Measurements from ENCODE around the gene CD151.

Gene CD151

GRCh38 chr11:829847-830294 lies 2.9 kb upstream of the CD151 start:
- no peak for DNase-seq

DNA sequence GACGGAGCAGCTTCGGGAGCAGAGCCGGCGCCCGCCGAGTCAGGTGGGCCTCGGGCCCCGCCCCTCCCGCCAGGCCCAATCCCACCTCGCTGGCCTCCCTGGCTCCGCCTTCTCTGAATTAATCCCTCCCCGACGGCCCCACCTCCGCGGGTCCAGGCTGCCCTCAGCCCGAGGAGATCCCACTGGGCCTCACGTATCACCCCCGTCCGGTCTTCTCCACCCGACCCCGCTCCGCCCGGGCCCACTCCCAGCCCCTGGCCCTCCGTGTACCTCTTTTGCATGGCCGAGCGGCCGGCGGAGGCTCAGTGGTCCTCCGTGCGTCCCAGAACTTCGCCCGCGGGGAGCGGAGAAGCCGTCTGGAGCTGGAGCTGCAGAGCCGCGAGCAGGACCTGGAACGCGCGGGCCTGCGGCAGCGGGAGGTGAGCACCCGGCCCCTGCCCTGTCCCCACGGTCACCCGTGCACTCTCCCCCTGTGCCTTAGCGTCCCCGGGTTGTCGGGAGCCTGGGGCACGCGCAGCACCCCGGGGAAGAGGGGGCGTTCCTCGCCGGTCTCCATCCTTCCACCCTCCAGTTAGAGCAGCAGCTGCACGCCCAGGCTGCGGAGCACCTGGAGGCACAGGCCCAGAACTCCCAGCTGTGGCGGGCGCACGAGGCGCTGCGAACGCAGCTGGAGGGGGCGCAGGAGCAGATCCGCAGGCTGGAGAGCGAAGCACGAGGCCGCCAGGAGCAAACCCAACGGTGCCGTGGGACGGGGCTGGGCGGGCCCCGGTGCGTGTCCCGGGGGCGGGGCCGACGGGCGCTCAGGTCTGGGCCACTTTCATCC lies 2.2 kb upstream of the CD151 start:
- DNase-seq, result peak; percentile 34

DNA sequence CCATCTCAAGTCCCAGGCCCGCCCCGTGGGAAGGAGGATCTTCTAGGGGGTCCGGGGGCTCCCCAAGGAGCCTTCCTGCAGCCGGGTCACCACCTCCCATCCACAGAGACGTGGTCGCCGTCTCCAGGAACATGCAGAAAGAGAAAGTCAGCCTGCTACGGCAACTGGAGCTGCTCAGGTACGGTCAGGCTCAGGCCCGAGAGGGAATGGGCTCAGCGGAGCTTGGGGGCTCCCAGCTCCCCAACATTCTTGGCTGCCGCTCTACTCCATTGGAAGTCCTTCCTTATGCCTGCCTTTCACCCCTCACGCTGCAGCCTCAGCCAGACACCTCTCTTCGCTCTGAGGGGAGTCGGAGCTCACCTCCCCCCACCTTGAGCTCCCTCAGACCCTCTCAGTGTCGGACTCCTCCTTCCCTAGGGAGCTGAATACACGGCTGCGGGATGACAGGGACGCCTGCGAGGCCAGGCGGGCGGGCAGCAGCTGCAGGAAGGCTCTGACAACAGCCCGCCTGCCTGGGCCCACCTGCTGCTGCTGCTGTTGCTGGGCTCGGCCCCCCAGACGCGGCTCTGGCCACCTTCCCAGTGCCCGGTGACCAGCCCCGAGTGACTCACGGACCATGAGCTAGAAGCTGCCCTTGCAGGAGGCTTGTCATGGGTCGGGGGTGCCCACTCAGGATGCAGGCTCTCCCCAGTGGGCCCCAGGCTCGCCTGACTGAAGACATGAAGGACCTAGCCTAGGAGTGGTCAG lies 1.5 kb upstream of the CD151 start:
- DNase-seq, result no peak

DNA sequence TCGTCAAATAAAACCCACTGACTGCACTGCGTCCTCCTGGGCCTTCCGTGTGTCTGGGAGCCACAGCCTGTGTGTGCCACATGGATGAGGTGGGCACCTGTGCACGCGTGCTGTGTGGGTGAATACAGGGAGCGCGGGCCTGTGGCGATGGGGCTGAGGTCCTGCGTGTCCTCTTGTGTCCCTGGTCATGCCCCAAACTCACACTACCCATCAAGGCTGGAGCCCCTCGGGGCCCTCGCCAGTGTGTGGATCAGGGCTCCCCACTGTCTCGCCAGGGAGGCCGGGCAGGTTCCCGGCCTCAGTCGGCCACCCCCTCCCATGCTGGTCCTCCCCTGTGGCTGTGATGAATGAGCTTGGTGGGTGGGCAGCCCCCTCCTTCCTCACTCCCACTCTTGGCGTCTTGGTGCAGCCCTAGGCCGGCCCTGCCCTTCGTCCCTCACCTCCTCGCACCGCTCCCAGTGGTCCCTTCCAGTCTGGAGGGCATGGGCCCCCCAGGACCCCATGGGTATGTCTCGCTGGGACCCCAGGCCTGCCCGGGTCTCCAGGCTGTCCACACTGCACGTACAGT lies 707 bp upstream of the CD151 start:
- DNase-seq, result no peak

DNA sequence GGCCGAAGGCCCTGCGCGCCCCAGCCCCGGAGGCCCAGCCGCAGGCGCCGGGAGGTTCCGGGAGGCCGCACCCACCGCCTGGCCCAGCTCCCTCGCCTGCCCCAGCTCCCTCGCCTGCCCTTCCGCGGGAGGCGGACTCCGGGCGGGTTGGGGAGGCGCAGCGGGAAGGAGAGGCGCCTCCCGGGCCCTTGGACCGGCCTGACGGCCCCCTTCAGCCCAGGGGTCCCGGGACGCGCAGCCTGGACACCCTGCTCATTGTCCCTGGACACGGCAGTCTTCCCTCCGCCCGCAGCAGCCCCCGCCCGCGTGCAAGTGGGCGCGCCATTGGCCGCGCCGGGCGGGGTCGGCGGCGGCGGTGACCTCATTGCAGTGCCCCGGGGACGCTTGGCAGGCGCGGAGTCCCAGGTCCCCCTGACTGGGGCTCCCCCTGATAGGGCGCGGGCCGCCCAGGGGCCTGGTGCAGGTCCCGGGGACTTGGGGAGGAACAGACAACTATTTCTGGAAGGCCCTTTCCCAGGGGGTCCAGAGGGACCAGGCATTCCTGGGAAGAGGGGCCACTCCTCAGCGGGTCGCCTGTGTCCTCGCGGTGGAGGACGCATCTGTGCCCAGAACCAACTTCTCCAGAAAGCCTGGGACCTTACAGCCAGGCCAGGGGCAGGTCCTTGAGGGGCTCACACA lies 501 bp downstream of the CD151 start:
- DNase-seq, result no peak

GRCh38 chr11:833849-834311 lies 1.1 kb downstream of the CD151 start:
- no peak for DNase-seq

DNA sequence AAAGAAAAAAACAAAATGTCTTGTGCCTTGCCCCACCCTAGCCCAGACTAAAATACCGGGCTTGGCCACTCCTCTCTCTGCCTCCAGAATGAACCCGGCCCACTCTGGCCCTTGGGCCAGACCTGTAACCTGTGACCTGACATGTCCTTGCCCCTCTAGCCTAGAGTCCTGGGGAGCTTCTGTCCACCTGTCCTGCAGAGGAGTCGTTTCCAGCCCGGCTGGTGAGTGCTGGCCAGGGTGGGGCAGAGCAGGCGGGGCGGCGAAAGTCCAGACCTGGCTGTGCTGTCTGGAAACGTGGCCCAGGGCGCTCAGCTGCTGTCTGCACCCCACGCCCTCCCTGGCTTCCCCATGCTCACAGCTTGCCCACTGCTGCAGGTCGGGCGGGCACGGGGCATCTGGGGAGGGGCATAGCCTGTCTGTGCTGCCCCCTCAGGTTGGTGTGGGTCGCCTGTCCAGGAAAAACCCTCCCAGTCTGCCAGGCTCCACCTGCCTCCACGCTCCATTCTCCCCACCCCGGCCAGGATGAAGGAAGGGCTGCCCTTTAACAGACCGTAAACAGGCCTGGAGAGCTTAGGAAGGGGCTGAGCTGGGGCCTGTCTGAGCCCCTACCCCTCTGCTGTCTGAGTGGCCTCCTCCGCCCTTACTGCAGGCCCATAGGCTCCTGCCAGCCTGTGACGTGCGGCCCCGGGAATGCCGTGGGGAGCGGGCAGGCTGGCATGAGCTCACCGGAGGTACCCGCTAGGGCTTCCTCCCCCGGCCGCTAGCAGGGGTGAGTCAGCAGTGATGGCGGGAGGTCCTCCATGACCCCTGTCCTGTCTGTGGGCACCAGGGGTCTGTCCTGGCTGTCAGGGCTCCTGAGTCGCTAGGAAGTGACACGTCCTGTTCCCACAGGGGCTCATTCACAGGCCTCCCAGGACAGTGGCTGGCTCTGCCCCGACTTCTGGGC lies 1.9 kb downstream of the CD151 start:
- DNase-seq, result no peak

GRCh38 chr11:836274-836673 lies 3.5 kb downstream of the CD151 start:
- DNase-seq, result no peak

DNA sequence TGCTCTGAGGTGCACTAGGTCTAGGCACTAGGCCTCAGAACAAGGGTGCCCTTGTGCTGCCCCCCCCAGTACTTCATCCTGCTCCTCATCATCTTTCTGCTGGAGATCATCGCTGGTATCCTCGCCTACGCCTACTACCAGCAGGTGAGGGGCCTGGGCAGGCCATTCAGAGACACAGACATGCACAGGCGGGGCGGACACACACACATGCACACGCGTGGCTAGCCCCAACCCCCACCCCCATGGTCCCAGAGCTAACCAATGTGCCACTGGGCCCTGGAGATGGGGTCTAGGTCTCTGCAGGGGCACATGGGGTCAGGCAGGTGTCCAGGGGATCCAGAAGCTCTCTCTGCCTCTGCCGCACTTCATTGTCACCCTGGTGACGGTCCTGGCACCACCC lies 3.9 kb downstream of the CD151 start:
- DNase-seq, result no peak

DNA sequence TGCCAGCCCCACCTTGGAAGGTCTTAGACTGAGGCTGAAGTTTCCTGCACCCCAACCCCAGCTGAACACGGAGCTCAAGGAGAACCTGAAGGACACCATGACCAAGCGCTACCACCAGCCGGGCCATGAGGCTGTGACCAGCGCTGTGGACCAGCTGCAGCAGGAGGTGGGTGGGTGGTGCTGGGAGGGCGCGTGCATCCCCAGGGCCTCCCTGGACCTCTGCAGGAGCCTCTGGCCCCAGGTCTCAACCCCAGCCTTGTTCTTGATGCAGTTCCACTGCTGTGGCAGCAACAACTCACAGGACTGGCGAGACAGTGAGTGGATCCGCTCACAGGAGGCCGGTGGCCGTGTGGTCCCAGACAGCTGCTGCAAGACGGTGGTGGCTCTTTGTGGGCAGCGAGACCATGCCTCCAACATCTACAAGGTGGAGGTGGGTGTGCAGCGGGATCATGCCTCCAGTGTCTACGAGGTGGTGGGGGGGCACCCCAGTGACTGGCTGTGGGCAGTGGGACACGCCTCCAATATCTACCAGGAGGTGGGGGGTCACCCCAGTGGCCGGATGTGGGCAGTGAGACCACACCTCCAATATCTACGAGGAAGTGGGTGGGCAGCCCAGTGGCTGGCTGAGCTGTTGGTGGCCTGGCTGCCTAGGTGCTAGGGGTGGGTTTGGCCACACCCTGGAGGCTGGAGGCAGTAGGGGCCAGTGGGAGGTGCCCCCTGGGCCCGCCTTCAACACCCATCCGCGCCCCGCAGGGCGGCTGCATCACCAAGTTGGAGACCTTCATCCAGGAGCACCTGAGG lies 4.6 kb downstream of the CD151 start:
- DNase-seq, result no peak

GRCh38 chr11:837990-838307 lies 5.2 kb downstream of the CD151 start:
- no peak for DNase-seq

- DNase-seq, result no peak
These were observed 5.9 kb downstream of the CD151 start for GRCh38 chr11:838441-839279.

DNA sequence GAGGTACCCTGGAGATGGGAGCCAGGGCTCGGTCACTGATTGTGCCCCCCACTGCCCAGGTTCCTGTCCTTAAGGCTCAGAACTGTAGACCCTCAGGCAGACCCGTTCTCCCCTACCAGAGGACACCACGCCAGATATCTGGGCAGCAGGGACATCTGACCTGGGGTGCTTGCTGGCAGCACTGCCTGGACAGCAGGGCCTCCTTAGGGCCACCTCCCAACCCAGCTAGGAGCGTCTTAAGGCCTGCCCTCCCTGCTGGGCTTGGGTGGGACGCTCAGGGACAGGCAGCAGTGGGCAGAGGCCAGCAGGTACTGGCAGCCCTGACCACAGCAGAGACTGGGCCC lies 6.5 kb downstream of the CD151 start:
- no peak for DNase-seq

DNA sequence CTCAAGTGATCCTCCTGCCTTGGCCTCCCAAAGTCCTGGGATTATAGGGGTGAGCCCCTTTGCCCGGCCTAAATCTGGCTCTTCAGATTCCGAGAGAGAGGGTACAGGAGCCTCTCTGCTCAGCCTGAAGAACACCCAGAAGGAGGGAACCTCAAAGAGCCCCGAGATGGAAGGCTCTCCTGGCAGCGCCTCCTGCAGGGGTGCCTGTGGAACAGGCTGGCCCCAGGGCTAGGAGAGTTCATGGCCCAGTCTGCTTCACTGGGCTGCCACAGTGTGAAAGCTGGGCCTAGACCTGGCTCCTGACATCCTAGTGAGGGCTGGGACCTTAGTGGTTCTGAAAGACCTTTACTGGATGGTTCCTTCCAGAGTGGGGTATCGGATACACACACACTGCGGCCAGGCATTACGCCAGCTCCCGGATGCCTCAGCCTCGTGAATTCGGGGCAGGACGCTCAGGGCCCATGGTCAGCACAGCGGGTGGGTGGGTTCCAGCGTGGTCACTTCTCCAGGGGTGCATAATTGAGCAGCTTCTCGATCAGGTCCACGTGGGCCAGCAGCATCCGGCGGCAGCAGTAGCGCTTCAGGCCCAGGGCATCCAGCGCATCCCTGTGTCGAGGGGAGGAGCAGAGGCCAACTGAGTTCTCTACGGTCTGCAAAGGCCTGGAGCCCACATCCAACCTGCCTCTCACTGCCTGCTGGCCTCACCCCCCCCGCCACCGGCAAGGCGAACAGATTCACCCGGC lies 7.3 kb downstream of the CD151 start:
- no peak for DNase-seq

DNA sequence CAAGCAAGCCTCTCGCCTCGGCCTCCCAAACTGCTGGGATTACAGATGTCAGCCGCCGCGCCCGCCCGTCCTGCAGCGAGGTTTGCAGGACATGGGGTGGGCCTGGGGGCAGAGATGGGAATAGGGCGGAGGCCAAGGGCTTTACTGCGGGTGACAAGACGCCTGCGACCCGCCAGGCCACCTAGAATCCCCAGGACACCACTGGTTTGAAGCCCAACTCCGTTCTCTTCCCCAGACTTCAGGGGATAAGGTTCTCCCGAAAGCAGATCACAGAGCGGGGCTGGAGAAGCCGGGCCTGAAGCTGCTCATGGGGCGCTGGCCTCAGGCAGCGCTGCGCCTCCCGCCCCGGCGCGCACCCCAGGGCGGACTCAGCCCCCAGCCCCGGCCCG lies 9.2 kb downstream of the CD151 start:
- no peak for DNase-seq

DNA sequence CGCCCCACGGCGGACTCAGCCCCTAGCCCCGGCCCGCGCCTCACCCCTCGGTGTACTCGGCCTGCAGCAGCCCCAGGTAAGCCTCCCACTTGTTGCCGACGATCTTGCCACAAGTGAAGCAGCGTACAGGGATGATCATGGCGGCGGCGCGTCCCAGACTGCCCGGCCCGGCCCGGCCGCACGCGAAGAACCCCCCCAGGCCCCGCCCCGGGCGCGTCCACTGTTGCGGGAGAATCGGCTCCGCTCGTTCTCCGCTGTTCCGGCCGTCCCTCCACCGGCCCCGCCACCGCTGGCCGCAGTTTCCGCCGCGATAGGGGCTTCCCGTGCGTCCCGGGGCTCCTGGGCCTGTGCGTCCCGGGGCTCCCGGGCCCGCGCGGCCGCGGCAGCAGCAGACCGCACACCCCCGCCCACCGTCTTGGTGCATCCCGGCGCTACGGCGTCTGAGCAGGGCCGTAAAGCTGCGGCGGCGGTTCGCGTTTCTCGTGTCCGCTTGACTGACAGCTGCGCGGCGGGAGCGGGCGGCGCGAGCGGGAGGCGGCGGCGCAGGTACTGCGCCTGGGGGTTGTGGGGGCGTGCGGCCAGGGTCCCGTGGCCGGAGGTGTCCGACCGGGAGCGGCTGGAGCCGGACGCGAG lies 9.7 kb downstream of the CD151 start, which contains the start of the genes POLR2L and TSPAN4:
Gene POLR2L, minus strand, starts transcription at position 160 of the 633 bp plus-strand sequence. Its CDS starts 21 bp downstream, at position 139.
Gene TSPAN4, plus strand, starts transcription at position 483 of the 633 bp plus-strand sequence. CDS start 7,453 bp downstream, outside the sequence.
- DNase-seq, result peak; percentile 83

DNA sequence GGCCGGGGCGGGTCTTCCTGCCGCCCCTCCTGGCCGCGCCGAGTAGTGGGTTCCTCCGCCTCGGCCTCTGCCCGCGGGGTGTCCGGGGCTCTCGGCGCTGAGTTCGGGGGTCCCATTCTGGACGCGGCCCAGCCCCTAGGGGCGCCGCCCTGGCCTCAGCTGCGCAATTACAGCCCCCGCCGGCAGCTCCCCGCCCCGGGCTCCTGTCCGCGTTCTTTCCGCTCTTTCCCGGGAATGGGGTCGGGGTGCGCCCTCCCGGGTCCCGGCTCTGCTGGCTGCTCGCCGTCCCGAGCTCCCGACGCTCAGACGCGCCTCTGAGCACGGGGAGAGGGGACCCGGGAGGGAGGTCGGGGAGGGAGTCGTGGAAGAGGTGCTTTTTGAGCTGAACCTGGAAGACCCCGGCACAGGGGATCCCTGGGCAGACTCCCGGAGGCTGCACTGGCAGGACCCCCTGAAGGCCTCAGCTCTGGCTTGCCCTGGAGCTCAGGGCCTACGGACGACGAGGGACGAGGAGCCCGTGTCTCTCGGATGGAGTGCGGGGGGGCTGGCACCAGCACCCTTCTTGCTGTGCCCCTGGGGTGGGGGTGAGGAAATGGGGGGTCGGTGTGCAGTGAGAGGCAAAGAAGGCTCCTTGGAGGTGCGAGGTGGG lies 10.5 kb downstream of the CD151 start:
- no peak for DNase-seq

All from activated effector memory CD4-positive, alpha-beta T cell treated with Interleukin-2 at 50 U/mL for 16 hours (primary cell).